NOMO-1 (cell line): Measurements from ENCODE around the gene MGME1.
"Not testable (repeated sequence)": the region's sequence is repeated elsewhere in the genome, so short reads cannot be mapped to it uniquely, and the experiment has no call there.

Experiments used
- DNase-seq, 2 experiments: peaks; one replicate each; lab custom pipeline; 2025; ENCODE audit not compliant: unreplicated experiment in 2 of 2; lab: John Stamatoyannopoulos, UW

Gene MGME1

GRCh38 chr20:18018100-18018499 is 49.3 kb downstream of the MGME1 start:
- no peak for DNase-seq

DNA sequence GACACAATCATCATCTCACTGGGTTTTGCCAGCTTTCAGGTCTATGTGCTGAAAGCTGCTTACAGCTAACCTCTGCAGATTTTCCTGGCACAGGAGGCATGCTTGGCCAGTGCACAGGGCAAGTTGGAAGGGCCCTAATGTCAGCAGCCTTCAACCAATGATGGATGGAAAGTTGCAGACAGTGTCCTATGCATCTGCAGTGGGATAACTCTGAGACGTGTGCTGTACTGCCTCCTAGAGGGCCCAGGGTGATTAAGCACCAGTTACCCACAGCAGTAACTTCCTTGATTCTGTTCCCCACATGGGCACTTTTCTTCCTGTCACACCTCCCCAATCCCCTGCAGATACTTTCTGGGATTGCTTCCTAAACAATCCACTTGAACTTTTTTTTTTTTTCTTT is 50.2 kb downstream of the MGME1 start:
- peak; percentile 12 to 38 for DNase-seq

- DNase-seq = no peak
Measured at GRCh38 chr20:18020931-18021330, 52.1 kb downstream of the MGME1 start.

DNA sequence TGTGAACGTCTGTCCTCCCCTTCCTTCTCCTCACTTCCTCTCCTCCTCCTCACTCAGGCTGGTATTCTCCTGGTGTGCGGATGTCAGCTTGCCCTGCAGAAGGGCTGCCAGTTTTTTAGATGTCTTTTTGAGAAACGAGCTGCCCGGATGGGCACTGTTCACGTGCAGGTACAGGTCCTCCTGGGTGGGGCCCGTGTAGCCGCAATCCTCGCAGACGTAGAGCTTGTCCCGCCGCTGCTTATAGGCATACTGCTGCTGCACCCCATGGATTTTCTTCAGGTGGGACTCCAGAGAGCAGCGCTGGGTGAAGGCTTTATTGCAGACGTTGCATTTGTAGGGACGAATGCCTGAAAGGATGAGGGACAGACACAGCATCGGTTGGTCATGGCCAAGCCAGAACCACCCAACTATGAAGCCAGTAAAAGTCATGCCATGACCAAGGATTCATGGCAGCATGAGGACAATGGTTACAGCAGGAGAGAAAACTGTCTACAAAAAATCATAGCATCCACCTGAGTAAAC is 55.8 kb downstream of the MGME1 start:
- no peak for DNase-seq

- DNase-seq = not testable (repeated sequence)
Measured at GRCh38 chr20:18027011-18027410, 58.2 kb downstream of the MGME1 start.

DNA sequence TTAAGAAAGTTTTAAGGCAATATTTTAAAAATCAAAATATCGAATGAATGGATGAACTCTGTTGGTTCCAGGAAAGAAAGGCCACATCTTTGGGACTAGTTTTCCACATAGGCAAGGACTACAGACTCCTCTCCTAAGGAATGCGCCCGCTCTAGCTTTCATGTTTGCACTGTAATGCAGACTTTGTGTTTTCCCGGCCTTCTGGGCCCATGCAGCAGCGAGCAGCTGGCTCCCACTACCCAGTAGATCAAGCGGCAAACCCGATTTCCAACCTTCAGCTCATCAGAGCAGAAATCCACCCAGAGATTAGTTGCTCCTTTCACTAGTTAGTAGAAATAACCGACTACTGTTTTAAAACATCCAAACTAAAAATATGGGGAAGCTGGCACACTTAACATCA is 61.2 kb downstream of the MGME1 start:
- DNase-seq = no peak

DNA sequence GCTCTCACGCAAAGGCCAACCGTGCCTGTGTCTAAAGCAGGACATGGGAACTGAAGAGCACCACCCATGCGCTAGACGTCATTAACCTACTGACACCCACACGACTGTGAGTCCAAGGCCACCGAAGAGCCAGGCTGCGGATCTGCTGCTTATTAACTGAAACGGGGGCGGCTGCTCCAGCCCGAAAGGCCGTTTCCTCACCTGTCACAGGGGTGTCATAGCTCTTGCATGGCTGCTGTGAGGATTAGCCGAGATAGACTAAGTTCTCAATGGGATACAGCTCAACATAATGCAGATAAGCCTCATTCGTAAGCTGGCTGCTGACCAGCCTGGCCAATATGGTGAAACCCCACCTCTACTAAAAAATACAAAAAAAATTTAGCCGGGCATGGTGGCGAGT is 62.2 kb downstream of the MGME1 start:
- no peak for DNase-seq

DNA sequence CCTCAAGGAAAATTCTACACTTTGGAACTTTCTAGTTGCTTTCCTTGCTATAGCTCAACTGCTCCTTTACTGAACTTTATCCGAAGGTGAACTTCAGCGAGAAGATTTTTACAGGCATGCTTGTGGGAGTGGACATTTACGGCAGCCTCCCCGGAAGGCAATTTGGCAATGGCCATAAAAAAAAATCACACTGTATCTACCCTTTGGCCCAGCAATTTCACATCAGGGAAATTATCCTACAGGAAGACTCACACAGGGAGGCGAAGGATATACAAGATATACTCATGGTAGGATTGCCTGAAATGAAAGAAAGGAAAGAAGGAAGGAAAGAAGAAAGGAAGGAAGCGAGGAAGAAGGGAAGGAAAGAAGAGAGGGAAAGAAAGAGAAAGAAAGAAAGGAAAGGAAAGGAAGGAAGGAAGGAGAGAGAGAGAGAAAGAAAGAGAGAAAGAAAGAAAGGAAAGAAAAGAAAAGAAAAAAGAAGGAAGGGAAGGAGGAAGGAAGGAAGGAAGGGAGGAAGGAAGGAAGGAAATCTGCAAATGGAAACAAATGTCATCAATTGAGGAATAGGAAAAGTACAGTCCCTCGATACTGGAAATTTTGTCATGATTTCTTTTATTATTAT is 63.2 kb downstream of the MGME1 start:
- DNase-seq = no peak

GRCh38 chr20:18032977-18033892 is 64.4 kb downstream of the MGME1 start:
- no peak for DNase-seq

- DNase-seq = no peak
Measured at GRCh38 chr20:18034039-18034438, 65.2 kb downstream of the MGME1 start.

DNA sequence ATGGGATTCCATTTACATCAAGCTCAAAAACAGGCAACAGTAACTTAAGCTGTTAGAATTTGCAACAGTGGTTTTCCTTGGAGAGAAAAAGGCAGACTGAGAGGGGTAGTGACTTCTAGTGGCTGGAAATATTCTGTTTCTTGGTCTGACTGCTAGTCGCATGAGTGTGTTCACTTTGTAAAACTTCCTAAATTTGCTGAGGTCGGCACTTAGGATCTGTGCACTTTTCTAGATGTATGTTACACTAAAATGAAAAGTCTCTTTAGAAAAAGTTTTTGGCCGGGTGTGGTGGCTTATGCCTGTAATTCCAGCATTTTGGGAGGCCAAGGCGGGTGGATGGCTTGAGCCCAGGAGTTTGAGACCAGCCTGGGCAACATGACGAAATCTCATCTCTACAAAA is 70.2 kb downstream of the MGME1 start:
- DNase-seq = no peak
